ENCODE results near the gene DNAJC1. TPM values are rescaled to one million over a fixed set of nuclear protein-coding genes. Genes with fewer than 3 reads are reported as not detected.

DNAJC1 gene
- total RNA-seq (10 to 100 TPM; 16.8 to 19.3 TPM), total RNA-seq (15.9 to 81.8 (median 34.4) reads per million in 172 experiments)
- 16.1 TPM for polyA plus RNA-seq (2013, experiment 1 of 2)
- polyA plus RNA-seq (2013, experiment 2 of 2): 16.9 TPM

- H3K4me1 ChIP-seq (ENCODE audit: insufficient read depth, low read length): peaks cover 12% of the 10 kb centered on the region
- Mint-ChIP-seq H3K36me3 (ENCODE audit: low read depth) (peaks cover 7% of the 10 kb centered on the region), H3K9me3 (peaks cover 2% of the 10 kb centered on the region), H3K27ac (peak within 1 kb of the TSS; percentile 84), H3K27me3 (no peaks in the 10 kb centered on the region), H3K4me3 (peak within 1 kb of the TSS; percentile 95), H3K4me1 (ENCODE audit: low read depth) (peaks cover 28% of the 10 kb centered on the region)
- TF ChIP-seq CTCF (IDR thresholded peaks at IDR 0.05): no peak
- peak; percentile 96 to 99 (median 98) for DNase-seq
- H3K36me3 ChIP-seq (ENCODE audit: insufficient read depth, low read length): no peaks in the 10 kb centered on the region
- POLR2A ChIA-PET: interaction anchor here (0.6 to 3.5 kb wide), 16 partner anchors 10 to 652 kb away, joined by 3 to 31 read pairs (median 6); partner anchors contain the start of genes COMMD3 and MLLT10
- peak within 1 kb of the TSS; percentile 91 for H3K4me3 ChIP-seq (ENCODE audit: low read length)
- H3K27me3 ChIP-seq (ENCODE audit: control insufficient read depth in 1 of 2, insufficient read depth in 2 of 2, low read length in 2 of 2): no peaks in the 10 kb centered on the region
- H3K9me3 ChIP-seq (ENCODE audit: control insufficient read depth in 1 of 2, insufficient read depth in 1 of 2, low read length in 2 of 2): no peaks in the 10 kb centered on the region
- CTCF ChIA-PET: interaction anchor here (0.6 to 3.3 kb wide), 8 partner anchors 9 to 1122 kb away, joined by 3 to 13 read pairs (median 3); no protein-coding TSS in a partner anchor
- intact Hi-C loops (cut with DNase I, micrococcal nuclease): loop anchor here (1.0 to 10.0 kb wide), 8 partner anchors 8 to 1431 kb away; partner anchors contain the start of genes BMI1 (in 1 of the 2), MSRB2 (in 1 of the 2) and OTUD1 (in 1 of the 2)
- peak within 1 kb of the TSS; percentile 75 to 79 for H3K27ac ChIP-seq (ENCODE audit: low read depth in 1 of 2, low read length in 2 of 2)
- peak; percentile 91 for ATAC-seq (ENCODE audit: poor library complexity)
These were observed at the start of gene DNAJC1 for GRCh38 chr10:22003177-22003963. Gene DNAJC1 (minus strand): TSS chr10:22003730. CDS start chr10:22003434, 296 bp downstream.

GRCh38 chr10:22053048-22053447 is 49.5 kb upstream of the DNAJC1 start:
- no peaks in the 10 kb centered on the region for H3K27me3 Mint-ChIP-seq
- no peaks in the 10 kb centered on the region for H3K4me1 Mint-ChIP-seq (ENCODE audit: low read depth)
- TF ChIP-seq CTCF (IDR thresholded peaks at IDR 0.05): no peak
- DNase-seq (no peak), ATAC-seq (ENCODE audit: poor library complexity) (no peak)
- CTCF ChIA-PET: no interaction called here
- POLR2A ChIA-PET: no interaction called here
- Histone ChIP-seq H3K4me1 (ENCODE audit: insufficient read depth, low read length) (no peaks in the 10 kb centered on the region), H3K4me3 (ENCODE audit: low read length) (no peak overlapping the region), H3K9me3 (ENCODE audit: control insufficient read depth in 1 of 2, insufficient read depth in 1 of 2, low read length in 2 of 2) (peaks cover 0 to 4% of the 10 kb centered on the region in 2 experiments), H3K27me3 (ENCODE audit: control insufficient read depth in 1 of 2, insufficient read depth in 2 of 2, low read length in 2 of 2) (no peaks in the 10 kb centered on the region), H3K27ac (ENCODE audit: low read depth in 1 of 2, low read length in 2 of 2) (no peak overlapping the region), H3K36me3 (ENCODE audit: insufficient read depth, low read length) (no peaks in the 10 kb centered on the region)
- H3K9me3 Mint-ChIP-seq: peaks cover 5% of the 10 kb centered on the region
- no peak overlapping the region for H3K4me3 Mint-ChIP-seq
- no peak overlapping the region for H3K27ac Mint-ChIP-seq
- intact Hi-C loops (cut with DNase I, micrococcal nuclease): no loop called here
- no peaks in the 10 kb centered on the region for H3K36me3 Mint-ChIP-seq (ENCODE audit: low read depth)

GRCh38 chr10:22049635-22050034 is 46.1 kb upstream of the DNAJC1 start:
- no peak for TF ChIP-seq CTCF (IDR thresholded peaks at IDR 0.05)
- Mint-ChIP-seq H3K4me1 (ENCODE audit: low read depth) (no peaks in the 10 kb centered on the region), H3K4me3 (no peak overlapping the region), H3K27ac (no peak overlapping the region), H3K36me3 (ENCODE audit: low read depth) (no peaks in the 10 kb centered on the region), H3K27me3 (no peaks in the 10 kb centered on the region), H3K9me3 (peaks cover 2% of the 10 kb centered on the region)
- Histone ChIP-seq H3K27ac (ENCODE audit: low read depth in 1 of 2, low read length in 2 of 2) (no peak overlapping the region), H3K4me1 (ENCODE audit: insufficient read depth, low read length) (no peaks in the 10 kb centered on the region), H3K4me3 (ENCODE audit: low read length) (no peak overlapping the region), H3K36me3 (ENCODE audit: insufficient read depth, low read length) (no peaks in the 10 kb centered on the region), H3K9me3 (ENCODE audit: control insufficient read depth in 1 of 2, insufficient read depth in 1 of 2, low read length in 2 of 2) (no peaks in the 10 kb centered on the region), H3K27me3 (ENCODE audit: control insufficient read depth in 1 of 2, insufficient read depth in 2 of 2, low read length in 2 of 2) (no peaks in the 10 kb centered on the region)
- ATAC-seq (ENCODE audit: poor library complexity) (no peak), DNase-seq (no peak)
- CTCF ChIA-PET: interaction anchor here (1.6 kb wide), 1 partner anchor 9 kb away, joined by 7 read pairs; no protein-coding TSS in a partner anchor
- intact Hi-C loops (cut with DNase I, micrococcal nuclease): no loop called here
- POLR2A ChIA-PET: no interaction called here

Data from CD4-positive, alpha-beta T cell (primary cell).